ENCODE data around the gene PLB1.

The PLB1 gene

GRCh38 chr2:28595323-28595722 lies 99.5 kb downstream of the PLB1 start:
- Mint-ChIP-seq H3K27ac (no peak overlapping the region), H3K4me1 (peaks cover 17 to 18% of the 10 kb centered on the region in 2 donors), H3K36me3 (no peaks in the 10 kb centered on the region), H3K4me3 (no peak overlapping the region), H3K9me3 (no peaks in the 10 kb centered on the region), H3K27me3 (peaks cover 6 to 8% of the 10 kb centered on the region in 2 donors)
- ATAC-seq (replicated peaks) (no peak), DNase-seq (no peak)

DNA sequence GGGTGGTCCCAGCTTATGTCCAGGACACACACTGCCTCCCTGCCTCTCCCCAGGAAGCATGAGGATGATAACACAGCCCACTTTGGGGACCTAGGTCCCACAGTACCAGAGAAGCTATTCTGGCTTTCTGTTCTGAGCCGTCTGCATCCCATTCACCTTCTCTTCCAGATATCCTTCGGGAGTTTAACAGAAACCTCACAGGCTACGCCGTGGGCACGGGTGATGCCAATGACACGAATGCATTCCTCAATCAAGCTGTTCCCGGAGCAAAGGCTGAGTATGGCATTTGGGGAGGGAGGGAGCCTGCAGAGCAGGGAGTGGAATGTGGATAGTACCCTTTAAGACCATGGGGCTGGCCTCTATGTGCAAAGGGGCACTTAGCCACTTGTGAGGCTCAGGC lies 102.6 kb downstream of the PLB1 start:
- Mint-ChIP-seq H3K4me1 (peaks cover 26 to 31% of the 10 kb centered on the region in 2 donors), H3K4me3 (no peak overlapping the region), H3K27ac (no peak overlapping the region), H3K9me3 (no peaks in the 10 kb centered on the region), H3K27me3 (no peaks in the 10 kb centered on the region), H3K36me3 (no peaks in the 10 kb centered on the region)
- DNase-seq (no peak), ATAC-seq (replicated peaks) (no peak)

GRCh38 chr2:28600181-28600580 lies 104.3 kb downstream of the PLB1 start:
- no peaks in the 10 kb centered on the region for H3K9me3 Mint-ChIP-seq
- no peak for ATAC-seq (replicated peaks)
- no peak for DNase-seq
- peaks cover 14 to 18% of the 10 kb centered on the region in 2 donors for H3K4me1 Mint-ChIP-seq
- H3K36me3 Mint-ChIP-seq: no peaks in the 10 kb centered on the region
- peak overlapping the region; percentile 56 for H3K27ac Mint-ChIP-seq
- no peaks in the 10 kb centered on the region for H3K27me3 Mint-ChIP-seq
- no peak overlapping the region for H3K4me3 Mint-ChIP-seq

DNA sequence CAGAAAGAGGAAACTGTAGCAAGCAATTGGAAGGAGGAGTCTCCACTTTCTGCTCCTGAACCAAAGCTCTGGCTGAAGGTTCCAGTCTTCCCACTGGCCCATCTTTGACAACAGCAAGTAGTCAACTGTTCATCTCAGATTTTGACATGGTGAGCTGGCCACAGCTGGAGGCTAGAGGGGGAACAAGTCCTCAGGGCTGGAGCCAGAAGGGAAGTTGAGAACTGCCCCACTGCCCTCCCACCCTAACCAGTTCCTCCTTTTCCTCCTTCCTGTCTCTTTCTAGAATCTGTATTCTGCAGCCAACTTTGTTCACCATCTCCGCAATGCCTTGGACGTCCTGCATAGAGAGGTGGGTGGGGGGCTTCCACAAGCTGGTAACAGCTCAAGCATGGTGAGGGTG lies 105.8 kb downstream of the PLB1 start:
- peak overlapping the region; percentile 31 for H3K27ac Mint-ChIP-seq
- DNase-seq: no peak
- H3K9me3 Mint-ChIP-seq: no peaks in the 10 kb centered on the region
- no peaks in the 10 kb centered on the region for H3K27me3 Mint-ChIP-seq
- peaks cover 14 to 18% of the 10 kb centered on the region in 2 donors for H3K4me1 Mint-ChIP-seq
- ATAC-seq (replicated peaks): peak in 1 of 2 donors; percentile 66
- no peak overlapping the region for H3K4me3 Mint-ChIP-seq
- no peaks in the 10 kb centered on the region for H3K36me3 Mint-ChIP-seq

- no peaks in the 10 kb centered on the region for H3K36me3 Mint-ChIP-seq
- no peak for ATAC-seq (replicated peaks)
- no peaks in the 10 kb centered on the region for H3K27me3 Mint-ChIP-seq
- peaks cover 14 to 18% of the 10 kb centered on the region in 2 donors for H3K4me1 Mint-ChIP-seq
- H3K4me3 Mint-ChIP-seq: no peak overlapping the region
- no peak overlapping the region for H3K27ac Mint-ChIP-seq
- no peak for DNase-seq
- H3K9me3 Mint-ChIP-seq: no peaks in the 10 kb centered on the region
These were observed 106.3 kb downstream of the PLB1 start for GRCh38 chr2:28602136-28602660.

DNA sequence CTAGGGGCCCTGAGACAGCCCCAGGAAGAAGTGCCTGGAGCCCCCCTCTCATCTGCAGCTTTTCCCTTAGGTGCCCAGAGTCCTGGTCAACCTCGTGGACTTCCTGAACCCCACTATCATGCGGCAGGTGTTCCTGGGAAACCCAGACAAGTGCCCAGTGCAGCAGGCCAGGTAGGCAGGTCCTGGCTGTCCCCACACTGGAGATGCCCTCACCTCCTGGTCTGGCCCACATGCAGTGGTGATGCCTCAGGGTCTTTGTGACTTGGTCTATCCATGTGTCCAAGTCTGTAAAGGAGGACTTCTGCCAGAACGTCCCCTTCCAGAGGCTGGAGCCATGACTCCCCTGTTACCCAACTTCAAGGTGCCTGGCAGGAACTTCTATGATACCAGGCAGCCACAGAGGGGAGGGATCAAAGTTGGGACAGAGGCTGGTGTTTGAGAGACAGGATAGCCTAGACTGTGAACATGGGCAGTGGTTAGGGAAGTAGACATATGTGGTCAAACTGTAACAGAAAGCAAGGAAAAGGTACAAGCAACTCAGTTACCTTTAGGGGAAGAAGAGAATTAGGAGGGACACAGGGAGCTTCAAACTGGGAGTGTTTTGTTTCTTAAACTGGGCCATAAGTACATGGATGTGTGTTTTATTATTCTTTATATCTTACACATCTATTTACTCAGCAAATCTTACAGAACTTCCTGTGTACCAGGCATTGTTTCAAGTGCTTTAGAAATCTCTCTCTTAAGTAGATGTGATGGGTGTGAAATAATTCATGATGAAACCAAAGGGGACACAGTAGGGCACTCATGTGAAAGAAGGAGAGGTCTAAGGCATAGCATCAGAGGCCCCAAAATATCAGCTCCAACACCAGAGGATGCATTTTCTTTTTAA lies 107.1 kb downstream of the PLB1 start:
- no peak for ATAC-seq (replicated peaks)
- H3K27me3 Mint-ChIP-seq: no peaks in the 10 kb centered on the region

DNA sequence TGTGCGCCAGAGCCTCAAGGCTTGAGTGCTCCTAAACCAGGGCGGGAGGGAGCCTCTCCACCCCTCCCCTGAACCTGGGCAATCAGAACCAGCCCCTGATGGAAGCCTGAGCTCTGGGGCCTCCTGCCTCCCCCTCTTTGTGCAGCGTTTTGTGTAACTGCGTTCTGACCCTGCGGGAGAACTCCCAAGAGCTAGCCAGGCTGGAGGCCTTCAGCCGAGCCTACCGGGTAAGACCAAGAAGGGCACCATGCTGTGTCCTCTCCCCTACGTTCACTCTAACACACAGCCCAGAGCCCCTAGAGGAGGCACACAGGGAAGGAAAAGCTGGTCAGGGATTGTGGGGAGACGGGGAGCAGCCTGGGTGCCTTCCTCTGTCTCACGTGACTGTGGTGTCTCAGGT lies 108.0 kb downstream of the PLB1 start:
- no peaks in the 10 kb centered on the region for H3K27me3 Mint-ChIP-seq
- no peak overlapping the region for H3K27ac Mint-ChIP-seq
- no peaks in the 10 kb centered on the region for H3K36me3 Mint-ChIP-seq
- H3K4me1 Mint-ChIP-seq: peaks cover 14 to 18% of the 10 kb centered on the region in 2 donors
- H3K4me3 Mint-ChIP-seq: no peak overlapping the region
- ATAC-seq (replicated peaks): no peak
- H3K9me3 Mint-ChIP-seq: no peaks in the 10 kb centered on the region
- DNase-seq: no peak

More for the DNA sequence above, 107.1 kb downstream of the PLB1 start:
- H3K4me3 Mint-ChIP-seq: no peak overlapping the region
- no peak for DNase-seq
- H3K27ac Mint-ChIP-seq: no peak overlapping the region
- H3K9me3 Mint-ChIP-seq: no peaks in the 10 kb centered on the region
- H3K4me1 Mint-ChIP-seq: peaks cover 14 to 18% of the 10 kb centered on the region in 2 donors
- no peaks in the 10 kb centered on the region for H3K36me3 Mint-ChIP-seq

DNA sequence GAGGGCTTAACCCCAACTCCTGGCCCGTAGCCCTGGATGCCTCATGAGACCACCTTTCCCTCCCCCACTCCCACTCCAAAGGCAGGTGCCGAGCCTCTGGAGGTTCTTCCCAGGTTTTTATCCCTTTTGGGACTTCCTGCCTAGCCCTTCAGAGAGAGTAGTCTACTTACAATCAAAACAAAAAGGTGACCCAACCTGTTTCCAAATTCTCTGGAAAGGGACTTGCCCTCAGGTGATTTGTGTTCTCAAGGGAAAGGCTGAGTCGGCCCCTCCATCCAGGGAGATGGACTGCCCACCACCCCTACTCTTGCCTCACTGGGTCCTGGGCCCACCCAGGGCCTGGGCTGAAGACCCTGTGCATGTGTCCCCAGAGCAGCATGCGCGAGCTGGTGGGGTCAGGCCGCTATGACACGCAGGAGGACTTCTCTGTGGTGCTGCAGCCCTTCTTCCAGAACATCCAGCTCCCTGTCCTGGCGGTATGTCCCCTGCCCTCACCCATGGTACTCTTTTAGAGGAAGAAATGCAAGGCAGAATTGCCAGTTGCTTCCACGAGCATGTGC lies 108.5 kb downstream of the PLB1 start:
- peaks cover 0 to 3% of the 10 kb centered on the region in 2 donors for H3K27me3 Mint-ChIP-seq
- no peak overlapping the region for H3K4me3 Mint-ChIP-seq
- no peak for DNase-seq
- H3K27ac Mint-ChIP-seq: no peak overlapping the region
- H3K36me3 Mint-ChIP-seq: no peaks in the 10 kb centered on the region
- H3K9me3 Mint-ChIP-seq: no peaks in the 10 kb centered on the region
- no peak for ATAC-seq (replicated peaks)
- H3K4me1 Mint-ChIP-seq: peaks cover 14 to 18% of the 10 kb centered on the region in 2 donors

DNA sequence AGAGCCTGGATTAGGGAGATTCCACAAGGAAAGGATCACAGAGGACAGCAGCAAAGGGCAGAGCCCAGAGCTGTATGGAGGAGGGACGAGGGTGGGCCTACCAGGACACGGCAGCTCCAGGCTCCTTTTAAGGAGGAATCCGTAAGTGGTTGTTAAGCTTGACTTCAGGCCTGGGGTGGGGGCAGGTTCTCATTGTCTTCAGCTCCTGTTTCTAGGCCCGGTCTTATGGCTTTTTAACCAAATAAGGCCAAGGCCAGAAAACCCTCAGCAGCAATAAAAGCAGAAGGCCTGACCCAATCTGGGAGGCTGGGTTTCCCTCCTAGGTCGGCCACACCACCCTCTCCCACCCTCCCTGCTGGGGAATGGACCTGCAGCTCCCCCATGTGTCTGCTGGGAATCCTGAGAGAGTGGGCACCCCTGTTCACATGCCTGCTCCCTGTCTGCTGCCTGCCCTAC lies 111.2 kb downstream of the PLB1 start:
- Mint-ChIP-seq H3K27ac (no peak overlapping the region), H3K4me3 (no peak overlapping the region), H3K4me1 (peaks cover 0 to 6% of the 10 kb centered on the region in 2 donors), H3K27me3 (peaks cover 5 to 11% of the 10 kb centered on the region in 2 donors), H3K9me3 (no peaks in the 10 kb centered on the region), H3K36me3 (no peaks in the 10 kb centered on the region)
- no peak for DNase-seq
- ATAC-seq (replicated peaks): no peak

GRCh38 chr2:28607730-28608499 lies 112.1 kb downstream of the PLB1 start:
- Mint-ChIP-seq H3K27ac (no peak overlapping the region), H3K4me3 (no peak overlapping the region), H3K36me3 (no peaks in the 10 kb centered on the region), H3K9me3 (no peaks in the 10 kb centered on the region), H3K27me3 (peaks cover 5 to 11% of the 10 kb centered on the region in 2 donors), H3K4me1 (peaks cover 0 to 5% of the 10 kb centered on the region in 2 donors)
- ATAC-seq (replicated peaks) (no peak), DNase-seq (no peak)

GRCh38 chr2:28608500-28609424 lies 112.9 kb downstream of the PLB1 start:
- Mint-ChIP-seq H3K27me3 (peaks cover 5 to 11% of the 10 kb centered on the region in 2 donors), H3K36me3 (no peaks in the 10 kb centered on the region), H3K4me1 (peaks cover 0 to 4% of the 10 kb centered on the region in 2 donors), H3K9me3 (no peaks in the 10 kb centered on the region), H3K4me3 (no peak overlapping the region), H3K27ac (no peak overlapping the region)
- ATAC-seq (replicated peaks) (no peak), DNase-seq (no peak)

GRCh38 chr2:28610583-28611201 lies 114.8 kb downstream of the PLB1 start:
- H3K9me3 Mint-ChIP-seq: no peaks in the 10 kb centered on the region
- H3K4me3 Mint-ChIP-seq: no peak overlapping the region
- DNase-seq: no peak
- H3K27me3 Mint-ChIP-seq: peaks cover 5 to 11% of the 10 kb centered on the region in 2 donors
- H3K4me1 Mint-ChIP-seq: peaks cover 0 to 4% of the 10 kb centered on the region in 2 donors
- H3K27ac Mint-ChIP-seq: no peak overlapping the region
- H3K36me3 Mint-ChIP-seq: no peaks in the 10 kb centered on the region
- ATAC-seq (replicated peaks): peak; percentile 46 to 78

All from stimulated activated naive B cell treated with anti-CD40 and anti-IgM and Interleukin-4, amounts not matched to agents 10 μg/mL and 1 μg/mL and 100 μg/mL, for 72 hours (primary cell).